ENCODE results near the gene KLRG1.

The KLRG1 gene

DNA sequence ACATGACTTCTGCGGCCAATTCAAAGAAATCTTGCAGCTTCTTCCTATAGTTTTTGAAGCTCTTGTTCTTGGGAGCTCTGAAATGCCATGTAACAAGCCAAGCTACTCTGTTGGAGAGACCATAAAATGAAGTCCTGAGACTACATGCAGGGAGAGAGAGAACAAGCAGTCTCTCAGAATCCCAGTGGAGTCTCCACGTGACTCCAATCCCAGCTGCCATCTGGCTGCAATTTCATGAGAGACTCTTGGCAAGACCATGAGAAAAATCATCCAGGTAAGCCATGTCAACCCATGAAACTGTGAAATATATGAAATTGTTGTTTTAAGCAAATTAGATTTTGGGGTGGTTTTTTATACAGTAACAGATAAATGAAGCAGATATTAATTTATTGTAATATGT is 54.4 kb downstream of the KLRG1 start:
- no peak for DNase-seq

GRCh38 chr12:9047105-9047504 is 57.8 kb downstream of the KLRG1 start:
- DNase-seq: no peak

- DNase-seq: no peak
Observed at GRCh38 chr12:9048930-9049329, 59.6 kb downstream of the KLRG1 start.

- DNase-seq: peak; percentile 33 to 74
Observed at GRCh38 chr12:9049520-9050133, 60.3 kb downstream of the KLRG1 start.

DNA sequence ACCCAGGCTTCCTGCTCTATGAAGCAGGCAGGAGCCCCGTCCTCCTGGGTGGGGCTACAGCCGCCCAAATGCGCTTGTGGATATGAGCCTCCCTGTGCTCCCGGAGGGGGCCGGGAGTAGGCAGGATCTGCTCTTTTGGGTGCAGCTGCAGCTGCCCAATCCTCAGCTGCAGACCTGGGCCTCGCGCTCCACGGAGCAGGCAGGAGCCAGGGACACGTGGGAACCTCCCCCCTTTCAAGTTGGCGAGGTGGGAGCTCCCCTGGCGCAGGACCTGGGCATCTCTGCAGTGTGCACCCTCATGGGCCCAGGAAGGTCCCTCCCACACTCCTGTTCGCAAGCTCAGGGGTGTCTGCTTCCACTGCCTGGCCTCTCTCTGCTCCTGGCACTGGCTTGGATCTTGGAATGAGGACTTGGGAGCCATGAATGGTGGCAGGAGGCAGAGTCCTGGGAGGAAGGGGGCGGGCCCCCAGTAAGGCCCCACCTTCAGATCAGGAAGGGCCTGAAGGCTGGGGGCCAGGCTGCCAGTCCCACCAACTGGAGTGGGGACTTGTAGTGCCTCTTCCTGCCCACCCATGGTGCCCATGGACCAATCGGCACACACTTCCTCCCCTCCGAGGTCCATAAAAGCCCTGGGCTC is 61.3 kb downstream of the KLRG1 start:
- no peak for DNase-seq

DNA sequence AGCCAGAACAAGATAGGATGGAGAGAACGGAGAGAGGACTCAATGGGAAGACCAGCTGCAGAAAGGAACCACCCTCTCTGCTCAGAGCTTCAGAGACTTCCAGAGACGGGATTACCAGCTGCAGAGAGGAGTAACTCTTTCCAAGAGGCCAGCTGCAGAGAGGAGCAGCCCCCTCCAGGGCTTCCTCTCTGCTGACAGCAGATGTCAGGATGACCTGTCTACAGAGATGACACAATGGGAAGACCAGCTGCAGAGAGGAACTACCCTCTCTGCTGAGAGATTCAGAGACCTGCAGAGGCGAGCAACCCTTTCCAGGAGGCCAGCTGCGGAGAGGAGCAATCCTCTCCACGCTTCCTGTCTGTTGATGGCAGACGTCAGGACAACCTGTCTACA is 61.8 kb downstream of the KLRG1 start:
- no peak for DNase-seq

DNA sequence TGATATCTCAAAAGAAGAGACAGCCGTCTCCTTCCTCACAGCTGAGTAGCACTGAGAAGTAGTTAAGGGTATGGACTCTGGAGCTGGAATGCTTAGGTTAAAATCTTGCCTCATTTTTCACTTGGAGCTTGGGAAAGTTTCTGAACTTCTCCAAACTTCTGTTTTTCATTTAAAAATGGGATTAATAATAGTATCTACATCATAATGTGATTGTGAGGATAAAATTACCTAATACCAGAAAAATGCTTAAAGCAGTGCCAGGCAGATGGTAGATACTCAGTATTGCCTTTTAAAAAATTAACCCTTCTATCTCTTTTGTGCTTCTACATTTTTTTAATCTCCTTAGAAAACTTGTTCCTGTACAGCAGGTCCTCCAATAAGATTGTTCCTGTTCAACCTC is 63.3 kb downstream of the KLRG1 start:
- no peak for DNase-seq

Data from CD4-positive, alpha-beta T cell treated with Interferon alpha-2 for 1 hour (primary cell).